GM19238 (cell line): Measurements from ENCODE around the gene CMBL.
"Not testable (repeated sequence)": the region's sequence is repeated elsewhere in the genome, so short reads cannot be mapped to it uniquely, and the experiment has no call there.

Experiments
- DNase-seq: peaks from one replicate; pipeline ENCODE4 v3.0.0; 2011; ENCODE audit warnings: low spot score; ENCODE audit not compliant: insufficient read length

CMBL gene

GRCh38 chr5:10307206-10308148 is at the start of gene CMBL:
Gene CMBL (minus strand): TSS chr5:10307902. CDS start chr5:10290762, 17,140 bp downstream.
- peak; percentile 50 for DNase-seq

GRCh38 chr5:10355071-10355889 is 47.6 kb upstream of the CMBL start:
- no peak for DNase-seq

DNA sequence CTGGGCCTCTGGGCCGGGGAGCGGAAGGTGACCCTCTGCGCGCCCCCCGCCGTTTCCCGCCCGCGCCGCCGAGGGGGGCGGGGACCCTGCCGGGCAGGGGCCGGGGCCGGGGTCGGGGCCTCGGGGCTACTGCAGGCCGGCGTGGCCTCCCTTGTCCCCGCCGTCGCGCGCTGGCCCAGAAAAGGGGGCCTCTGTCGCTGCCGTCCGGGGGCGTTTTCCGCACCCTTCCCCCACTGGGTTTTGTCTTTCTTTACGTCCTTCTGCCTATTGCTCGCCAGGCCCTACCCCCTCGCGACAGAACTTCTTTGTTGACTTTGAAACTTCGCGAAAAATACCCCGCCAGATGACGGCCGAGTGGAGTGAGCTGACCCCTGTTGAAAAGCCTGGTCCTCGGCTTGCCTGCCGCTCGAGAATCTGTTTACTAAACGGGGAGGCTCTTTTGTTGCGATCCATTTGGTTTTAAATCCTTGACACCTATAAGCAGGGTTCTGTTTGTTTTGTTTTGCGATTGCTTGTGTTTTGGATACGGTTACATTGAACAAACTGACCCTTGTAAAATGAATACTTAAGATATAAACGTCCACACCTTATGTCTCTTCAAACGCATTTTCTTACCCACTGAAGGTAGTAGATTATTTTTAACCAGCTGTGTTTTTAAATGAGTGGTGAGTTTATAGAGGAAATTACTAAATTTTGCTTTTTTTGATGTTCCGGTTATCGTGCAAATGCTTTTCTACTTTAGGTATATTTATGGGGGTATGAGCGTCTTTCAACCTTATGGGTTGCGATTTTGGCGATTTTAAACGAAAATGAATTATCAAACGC is 46.6 kb upstream of the CMBL start:
- no peak for DNase-seq

GRCh38 chr5:10353241-10354047 is 45.7 kb upstream of the CMBL start, which contains the start of gene MARCHF6:
Gene MARCHF6 (plus strand): TSS chr5:10353695. CDS start chr5:10353899, 204 bp downstream.
- DNase-seq: peak; percentile 71

DNA sequence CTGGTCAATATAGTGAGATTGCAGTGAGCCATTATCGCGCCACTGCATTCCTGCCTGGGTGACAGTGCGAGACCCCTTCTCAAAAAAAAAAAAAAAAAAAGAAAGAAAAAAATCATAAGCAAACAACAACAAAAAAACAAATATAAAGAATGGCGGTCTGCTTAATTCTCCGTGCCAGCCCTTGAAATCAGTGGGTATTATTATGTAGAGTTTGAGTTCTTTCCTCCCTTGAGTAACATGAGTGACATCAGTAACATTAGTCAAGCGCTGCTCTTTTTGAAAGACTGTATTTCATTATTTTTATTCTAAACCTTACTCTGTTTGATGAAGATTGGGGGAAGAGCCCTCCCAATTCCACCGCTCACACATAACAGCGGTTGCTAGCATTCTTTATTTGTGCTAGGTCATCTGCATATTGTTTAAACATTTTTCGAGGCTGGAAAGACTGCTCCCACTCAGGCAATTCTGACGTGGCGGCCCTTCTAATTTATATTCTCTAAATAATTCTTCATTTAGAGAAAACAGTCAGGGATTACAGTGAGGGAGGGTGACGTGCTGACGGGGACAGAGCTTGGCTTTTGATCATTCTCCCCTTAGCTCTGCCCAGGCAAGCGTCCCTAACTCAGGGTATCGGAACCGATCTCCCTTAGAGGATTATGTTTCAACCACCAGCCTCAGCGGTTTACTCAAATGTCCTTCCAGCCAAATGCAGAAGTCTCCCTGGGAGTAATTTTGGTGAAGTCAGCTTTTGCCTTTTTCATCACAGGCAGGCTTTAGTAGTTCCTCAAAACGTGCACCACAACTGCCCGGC is 44.9 kb upstream of the CMBL start:
- no peak for DNase-seq

DNA sequence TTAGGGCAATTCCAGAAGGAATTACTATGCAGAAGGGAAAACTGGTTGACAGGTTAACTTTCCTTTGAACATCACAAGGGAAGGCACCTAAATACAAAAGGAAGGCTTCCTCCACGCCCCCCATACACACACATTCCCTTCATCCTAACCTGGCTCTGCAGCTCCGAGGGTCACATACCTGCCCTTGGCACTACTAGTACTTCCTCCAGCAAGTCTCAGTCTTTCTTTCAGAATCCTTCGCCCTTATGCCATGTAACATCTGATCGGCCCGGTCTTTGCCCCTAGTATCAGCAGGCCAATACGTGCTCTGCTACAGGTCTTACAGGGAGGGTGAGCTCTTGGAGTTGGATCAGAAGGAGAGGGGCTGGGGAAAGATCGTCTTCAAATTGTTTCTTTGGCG is 44.2 kb upstream of the CMBL start:
- no peak for DNase-seq

GRCh38 chr5:10351199-10351905 is 43.6 kb upstream of the CMBL start:
- no peak for DNase-seq

- DNase-seq: no peak
Measured at GRCh38 chr5:10348258-10348657, 40.6 kb upstream of the CMBL start.

DNA sequence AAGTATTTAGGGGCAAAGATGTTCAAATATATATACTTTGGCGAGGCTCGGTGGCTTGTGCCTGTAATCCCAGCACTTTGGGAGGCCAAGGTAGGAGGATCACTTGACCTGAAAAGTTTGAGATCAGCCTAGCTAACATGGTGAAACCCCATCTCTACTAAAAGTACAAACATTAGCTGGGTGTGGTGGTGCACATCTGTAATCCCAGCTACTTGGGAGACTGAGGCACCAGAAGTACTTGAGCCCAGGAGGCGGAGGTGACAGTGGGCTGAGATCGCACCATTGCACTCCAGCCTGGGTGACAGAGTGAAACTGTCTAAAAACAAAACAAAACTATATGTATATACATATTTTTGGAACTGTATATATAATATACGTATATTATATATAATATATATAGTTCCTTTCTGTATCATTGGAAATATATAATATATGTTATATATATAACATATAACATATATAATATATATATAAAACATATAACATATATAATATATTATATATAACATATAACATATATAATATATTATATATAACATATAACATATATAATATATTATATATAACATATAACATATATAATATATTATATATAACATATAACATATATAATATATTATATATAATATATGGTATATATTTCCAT is 36.9 kb upstream of the CMBL start:
- not testable (repeated sequence) for DNase-seq

- DNase-seq: no peak
Measured at GRCh38 chr5:10343486-10343885, 35.8 kb upstream of the CMBL start.

DNA sequence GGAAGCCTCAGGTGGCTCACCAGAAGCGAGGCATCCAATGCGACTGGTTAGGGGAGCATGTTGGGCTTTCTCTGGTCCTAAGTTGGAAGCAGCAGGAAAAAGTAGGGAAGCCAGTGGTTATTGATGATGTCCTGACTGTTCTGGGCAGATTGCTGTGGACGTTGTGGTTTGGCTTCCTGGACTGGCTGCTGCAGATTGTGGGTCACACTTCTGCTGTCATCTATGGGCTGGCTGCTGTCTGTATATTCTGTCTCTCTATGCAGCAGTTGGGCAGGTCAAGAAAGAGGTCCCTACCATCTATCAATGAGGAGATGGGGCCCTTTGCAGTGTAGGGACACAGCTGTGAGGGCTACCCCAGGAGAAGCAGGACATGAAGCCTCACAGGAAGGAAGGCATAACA is 32.3 kb upstream of the CMBL start:
- no peak for DNase-seq

GRCh38 chr5:10339058-10339811 is 31.5 kb upstream of the CMBL start:
- DNase-seq: no peak

DNA sequence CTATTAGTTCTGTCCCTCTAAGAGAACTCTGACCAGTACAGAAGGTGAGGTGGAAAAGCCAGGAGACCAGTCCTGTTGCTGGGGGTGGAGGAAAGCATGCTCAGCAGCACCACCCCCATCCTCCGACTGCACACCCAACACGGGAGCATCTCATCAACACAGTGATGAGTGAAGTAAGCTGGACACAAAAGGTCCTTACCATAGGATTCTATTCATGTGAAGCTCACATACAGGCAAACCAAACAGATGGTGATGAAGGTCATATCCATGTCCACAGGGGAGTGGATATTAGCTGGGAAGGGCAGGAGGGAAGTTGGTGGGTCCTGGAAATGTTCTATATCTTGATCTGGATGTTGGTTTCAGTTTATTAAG is 31.0 kb upstream of the CMBL start:
- no peak for DNase-seq

- no peak for DNase-seq
Measured at GRCh38 chr5:10337986-10338385, 30.3 kb upstream of the CMBL start.

DNA sequence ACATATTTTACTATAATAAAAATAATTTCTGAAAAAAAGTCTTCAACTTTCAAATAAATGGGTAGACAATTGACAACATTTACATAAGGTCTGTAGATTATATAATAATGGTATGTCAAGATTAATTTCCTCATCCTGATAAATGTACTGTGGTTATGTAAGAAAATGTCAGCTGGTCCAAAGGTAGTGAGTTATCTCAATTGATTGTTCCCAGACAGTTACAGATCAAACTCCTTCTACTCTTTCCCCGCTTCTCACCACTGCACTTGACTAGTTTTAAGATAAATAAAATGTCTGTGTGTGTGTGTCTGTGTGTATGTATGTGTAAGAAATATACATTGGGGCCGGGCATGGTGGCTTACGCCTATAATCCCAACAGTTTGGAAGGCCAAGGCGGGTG is 29.4 kb upstream of the CMBL start:
- no peak for DNase-seq

- DNase-seq: no peak
Measured at GRCh38 chr5:10335711-10336470, 28.2 kb upstream of the CMBL start.

DNA sequence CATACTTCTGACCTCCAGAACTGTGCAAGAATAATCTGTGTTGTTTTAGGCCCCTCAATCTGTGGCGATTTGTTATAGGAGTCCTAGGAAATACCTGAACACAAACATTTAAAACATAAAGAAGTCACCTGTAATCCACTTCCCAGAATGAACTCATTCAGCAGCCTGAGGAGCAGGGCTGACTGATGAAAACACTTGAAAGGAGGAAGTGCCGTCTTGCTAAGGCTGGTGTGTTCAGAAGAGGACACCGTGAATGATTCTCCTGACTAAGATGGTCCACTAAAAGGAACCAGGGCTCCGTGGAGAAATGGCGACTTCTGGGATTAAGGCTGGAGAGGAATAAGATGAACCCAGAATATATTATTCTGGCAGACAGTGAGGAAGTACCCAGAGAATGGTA is 27.1 kb upstream of the CMBL start:
- no peak for DNase-seq
